NOMO-1 treated with dmso at 0.1 percent for 144 hours (cell line): ENCODE data around the gene PSMD10.

Source experiments
- DNase-seq: peaks from one replicate; lab custom pipeline; 2025; ENCODE audit not compliant: unreplicated experiment; lab: John Stamatoyannopoulos, UW

The PSMD10 gene

GRCh38 chrX:108081110-108081509 lies 10.2 kb downstream of the PSMD10 start:
- no peak for DNase-seq

GRCh38 chrX:108072746-108073145 lies 18.6 kb downstream of the PSMD10 start:
- no peak for DNase-seq

GRCh38 chrX:108071578-108071977 lies 19.8 kb downstream of the PSMD10 start:
- no peak for DNase-seq

- no peak for DNase-seq
Measured at GRCh38 chrX:108070891-108071290, 20.5 kb downstream of the PSMD10 start.

- no peak for DNase-seq
Measured at GRCh38 chrX:108068121-108068520, 23.2 kb downstream of the PSMD10 start.

GRCh38 chrX:108064613-108065012 lies 26.7 kb downstream of the PSMD10 start:
- DNase-seq = no peak

- DNase-seq = no peak
Measured at GRCh38 chrX:108064001-108064400, 27.3 kb downstream of the PSMD10 start.

GRCh38 chrX:108059801-108060200 lies 31.5 kb downstream of the PSMD10 start:
- no peak for DNase-seq

- no peak for DNase-seq
Measured at GRCh38 chrX:108055546-108055945, 35.8 kb downstream of the PSMD10 start.

GRCh38 chrX:108053218-108053617 lies 38.1 kb downstream of the PSMD10 start:
- no peak for DNase-seq

GRCh38 chrX:108049649-108050048 lies 41.7 kb downstream of the PSMD10 start:
- DNase-seq = no peak

GRCh38 chrX:108044554-108045256 lies 46.6 kb downstream of the PSMD10 start, which contains the start of gene VSIG1:
TSS of gene VSIG1 (plus strand) at chrX:108045065. CDS start at chrX:108045131, 66 bp downstream.
- DNase-seq = no peak

GRCh38 chrX:108036298-108036973 lies 54.9 kb downstream of the PSMD10 start:
- DNase-seq = no peak

- DNase-seq = no peak
Measured at GRCh38 chrX:108034725-108035124, 56.6 kb downstream of the PSMD10 start.
